ENCODE measurements around the gene MALT1.
A peak's percentile ranks its signal among the peaks of the same experiment; 100 is the strongest.

DNA sequence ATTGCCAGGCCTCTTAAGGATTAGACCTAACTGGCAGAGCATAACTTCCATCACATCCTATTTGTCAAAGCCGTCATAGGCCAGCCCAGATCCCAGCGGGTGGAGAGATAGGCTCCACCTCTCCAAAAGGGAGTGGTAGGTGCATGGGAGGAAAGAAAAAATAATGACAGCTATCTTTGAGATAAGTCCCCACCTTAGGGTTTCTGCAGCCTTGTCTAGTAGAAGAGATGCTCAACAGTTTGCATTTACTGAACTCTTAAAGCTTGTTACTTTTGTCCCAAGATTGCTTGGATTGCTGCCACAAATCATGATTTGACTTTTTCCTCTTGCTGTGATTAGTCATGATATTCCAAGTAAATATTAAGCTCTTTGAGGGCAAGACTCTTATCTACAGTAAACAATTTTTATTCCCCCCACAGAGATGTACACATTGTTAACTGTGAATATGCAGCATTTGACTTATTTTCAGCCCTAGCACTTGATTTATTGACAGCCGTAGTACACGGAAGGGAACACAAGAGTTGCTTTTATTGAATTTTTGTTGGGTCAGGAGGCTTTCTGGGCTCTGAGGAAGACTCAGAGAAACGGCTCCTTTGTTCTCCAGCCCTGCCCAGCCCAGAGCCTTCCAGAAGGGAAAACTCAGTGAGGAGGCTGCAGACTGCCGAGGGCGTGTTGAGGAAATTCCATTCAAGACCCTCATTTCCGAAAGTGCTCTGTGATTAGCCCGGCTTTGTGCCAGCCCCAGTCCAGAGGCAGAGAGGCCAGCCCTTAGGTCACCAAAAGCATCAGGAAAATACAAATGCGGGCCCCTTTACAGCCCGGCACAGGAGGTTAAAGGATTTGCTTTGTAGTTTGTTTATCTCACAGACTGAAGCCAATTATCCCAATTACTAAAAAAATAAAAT, 118.0 kb downstream of the MALT1 start:
- TF ChIP-seq, protein P1, sequence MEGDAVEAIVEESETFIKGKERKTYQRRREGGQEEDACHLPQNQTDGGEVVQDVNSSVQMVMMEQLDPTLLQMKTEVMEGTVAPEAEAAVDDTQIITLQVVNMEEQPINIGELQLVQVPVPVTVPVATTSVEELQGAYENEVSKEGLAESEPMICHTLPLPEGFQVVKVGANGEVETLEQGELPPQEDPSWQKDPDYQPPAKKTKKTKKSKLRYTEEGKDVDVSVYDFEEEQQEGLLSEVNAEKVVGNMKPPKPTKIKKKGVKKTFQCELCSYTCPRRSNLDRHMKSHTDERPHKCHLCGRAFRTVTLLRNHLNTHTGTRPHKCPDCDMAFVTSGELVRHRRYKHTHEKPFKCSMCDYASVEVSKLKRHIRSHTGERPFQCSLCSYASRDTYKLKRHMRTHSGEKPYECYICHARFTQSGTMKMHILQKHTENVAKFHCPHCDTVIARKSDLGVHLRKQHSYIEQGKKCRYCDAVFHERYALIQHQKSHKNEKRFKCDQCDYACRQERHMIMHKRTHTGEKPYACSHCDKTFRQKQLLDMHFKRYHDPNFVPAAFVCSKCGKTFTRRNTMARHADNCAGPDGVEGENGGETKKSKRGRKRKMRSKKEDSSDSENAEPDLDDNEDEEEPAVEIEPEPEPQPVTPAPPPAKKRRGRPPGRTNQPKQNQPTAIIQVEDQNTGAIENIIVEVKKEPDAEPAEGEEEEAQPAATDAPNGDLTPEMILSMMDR (IDR thresholded peaks at IDR 0.05) = no peak
- peak; percentile 60 to 73 for TF ChIP-seq EP300 (IDR thresholded peaks at IDR 0.05)
- no peak for TF ChIP-seq POLR2A (IDR thresholded peaks at IDR 0.05)
